ENCODE results near the gene LAMTOR2. TPM values are rescaled to one million over a fixed set of nuclear protein-coding genes. Genes with fewer than 3 reads are reported as not detected.

The LAMTOR2 gene
- total RNA-seq, 1 experiment from 2014 or later, result 52.0 TPM

DNA sequence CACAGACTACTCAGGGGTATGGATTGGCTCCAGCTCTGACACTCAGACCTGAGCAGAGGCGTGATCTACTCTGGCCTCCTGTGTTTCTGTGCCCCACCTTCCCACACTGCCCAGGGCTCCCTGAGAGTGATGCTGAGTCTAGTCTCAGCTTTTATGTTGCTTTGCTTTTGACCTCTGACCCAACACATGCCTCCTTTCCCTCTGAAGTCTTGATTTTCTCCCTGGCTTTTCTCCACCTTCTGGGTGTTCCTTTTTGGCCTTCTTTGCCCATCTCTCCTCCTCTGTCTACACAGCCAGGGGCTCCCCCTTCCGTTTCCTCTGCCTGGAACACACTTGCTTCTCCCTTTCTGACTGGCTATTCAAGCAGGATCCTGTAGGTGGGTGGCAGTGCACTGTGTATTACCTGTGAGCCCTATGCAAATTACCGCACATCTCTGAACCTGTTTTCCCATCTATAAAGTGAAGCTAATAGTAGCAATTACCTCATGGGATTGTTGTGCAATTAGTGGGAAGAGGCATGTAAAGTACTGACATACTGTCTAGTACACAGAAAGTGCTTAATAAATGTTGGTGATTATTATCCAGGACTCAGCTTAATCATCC, 41.4 kb downstream of the LAMTOR2 start:
- no peak for TF ChIP-seq EZH2 (IDR thresholded peaks at IDR 0.05; ENCODE audit: borderline replicate concordance, low read depth, low read length, poor library complexity, severe bottlenecking)
- TF ChIP-seq, protein P1, sequence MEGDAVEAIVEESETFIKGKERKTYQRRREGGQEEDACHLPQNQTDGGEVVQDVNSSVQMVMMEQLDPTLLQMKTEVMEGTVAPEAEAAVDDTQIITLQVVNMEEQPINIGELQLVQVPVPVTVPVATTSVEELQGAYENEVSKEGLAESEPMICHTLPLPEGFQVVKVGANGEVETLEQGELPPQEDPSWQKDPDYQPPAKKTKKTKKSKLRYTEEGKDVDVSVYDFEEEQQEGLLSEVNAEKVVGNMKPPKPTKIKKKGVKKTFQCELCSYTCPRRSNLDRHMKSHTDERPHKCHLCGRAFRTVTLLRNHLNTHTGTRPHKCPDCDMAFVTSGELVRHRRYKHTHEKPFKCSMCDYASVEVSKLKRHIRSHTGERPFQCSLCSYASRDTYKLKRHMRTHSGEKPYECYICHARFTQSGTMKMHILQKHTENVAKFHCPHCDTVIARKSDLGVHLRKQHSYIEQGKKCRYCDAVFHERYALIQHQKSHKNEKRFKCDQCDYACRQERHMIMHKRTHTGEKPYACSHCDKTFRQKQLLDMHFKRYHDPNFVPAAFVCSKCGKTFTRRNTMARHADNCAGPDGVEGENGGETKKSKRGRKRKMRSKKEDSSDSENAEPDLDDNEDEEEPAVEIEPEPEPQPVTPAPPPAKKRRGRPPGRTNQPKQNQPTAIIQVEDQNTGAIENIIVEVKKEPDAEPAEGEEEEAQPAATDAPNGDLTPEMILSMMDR (conservative IDR thresholded peaks at IDR 0.05; ENCODE audit: low read depth, low read length), result no peak
- Histone ChIP-seq H3K4me1 (ENCODE audit: insufficient read depth, low read length, poor library complexity, severe bottlenecking) (peaks cover 14% of the 10 kb centered on the region), H3K36me3 (ENCODE audit: insufficient read depth, low read length, poor library complexity, severe bottlenecking) (no peaks in the 10 kb centered on the region), H3K4me3 (ENCODE audit: low read depth, low read length, poor library complexity, severe bottlenecking) (no peak overlapping the region), H3K27ac (ENCODE audit: low read depth, low read length, poor library complexity, severe bottlenecking) (no peak overlapping the region), H3K9me3 (ENCODE audit: low read depth, low read length, poor library complexity, severe bottlenecking) (no peaks in the 10 kb centered on the region), H3K27me3 (replicated peaks; ENCODE audit: insufficient read depth, low read depth, low read length, poor library complexity) (no peaks in the 10 kb centered on the region)
- ChIA-PET CTCF (interaction anchor here (0.7 to 3.2 kb wide), 5 partner anchors 18 to 129 kb away, joined by 3 to 56 read pairs (median 5); no protein-coding TSS in a partner anchor), POLR2A (ENCODE audit: low non-redundant PET) (no interaction called here)
- intact Hi-C loops (cut with micrococcal nuclease; ENCODE audit: unreplicated experiment), result no loop called here
- DNase-seq (ENCODE audit: low spot score), result no peak
- no TSS peak for BruUV-seq (replicated peaks)

DNA sequence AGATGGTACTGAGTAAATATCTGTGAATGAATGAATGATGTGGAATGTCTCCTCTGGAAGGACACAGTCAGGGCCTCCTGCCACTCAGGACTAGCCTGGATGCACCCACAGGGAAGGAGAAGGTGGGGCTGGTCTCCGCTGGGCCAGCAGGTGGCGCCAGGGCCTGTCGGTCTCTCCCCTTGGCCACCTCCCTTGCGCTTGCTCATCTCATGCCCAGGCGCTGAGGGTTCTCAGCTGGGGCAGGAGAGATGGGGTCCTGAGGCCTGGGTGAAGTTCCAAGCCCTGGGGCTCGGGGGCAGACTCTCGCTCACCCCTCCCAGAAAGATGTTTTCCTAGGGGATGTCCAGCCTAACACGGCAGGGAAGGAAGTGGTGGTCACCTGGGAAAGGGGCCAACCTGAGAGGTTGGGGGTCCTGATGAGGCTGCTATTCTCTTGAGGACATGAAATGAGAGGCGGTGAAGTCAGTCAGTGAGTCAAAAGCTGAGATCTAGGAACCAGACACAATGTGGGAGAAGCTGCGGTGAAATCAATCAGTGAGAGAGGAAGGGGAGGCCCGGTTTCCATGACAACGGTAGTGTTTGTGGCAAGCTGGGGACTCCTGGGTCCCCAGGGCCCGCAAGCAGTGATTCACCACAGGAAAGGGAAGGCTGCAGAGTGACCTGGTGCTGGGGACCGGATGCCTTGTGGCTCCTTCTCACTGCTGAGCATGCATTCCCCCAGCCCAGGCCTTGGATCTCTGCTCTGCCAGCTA, 42.2 kb downstream of the LAMTOR2 start:
- no peaks in the 10 kb centered on the region for H3K27me3 ChIP-seq (replicated peaks; ENCODE audit: insufficient read depth, low read depth, low read length, poor library complexity)
- H3K4me1 ChIP-seq (ENCODE audit: insufficient read depth, low read length, poor library complexity, severe bottlenecking), result peaks cover 15% of the 10 kb centered on the region
- no TSS peak for BruUV-seq (replicated peaks)
- intact Hi-C loops (cut with micrococcal nuclease; ENCODE audit: unreplicated experiment), result no loop called here
- DNase-seq (ENCODE audit: low spot score), result peak; percentile 90
- no peak overlapping the region for H3K4me3 ChIP-seq (ENCODE audit: low read depth, low read length, poor library complexity, severe bottlenecking)
- H3K27ac ChIP-seq (ENCODE audit: low read depth, low read length, poor library complexity, severe bottlenecking), result no peak overlapping the region
- CTCF ChIA-PET, result interaction anchor here (0.6 to 3.2 kb wide), 7 partner anchors 17 to 133 kb away, joined by 3 to 56 read pairs (median 5); no protein-coding TSS in a partner anchor
- H3K36me3 ChIP-seq (ENCODE audit: insufficient read depth, low read length, poor library complexity, severe bottlenecking), result no peaks in the 10 kb centered on the region
- POLR2A ChIA-PET (ENCODE audit: low non-redundant PET), result no interaction called here
- no peaks in the 10 kb centered on the region for H3K9me3 ChIP-seq (ENCODE audit: low read depth, low read length, poor library complexity, severe bottlenecking)
- TF ChIP-seq EZH2 (IDR thresholded peaks at IDR 0.05; ENCODE audit: borderline replicate concordance, low read depth, low read length, poor library complexity, severe bottlenecking), result no peak
- TF ChIP-seq, protein P1 (conservative IDR thresholded peaks at IDR 0.05; ENCODE audit: low read depth, low read length), result peak; percentile 99

DNA sequence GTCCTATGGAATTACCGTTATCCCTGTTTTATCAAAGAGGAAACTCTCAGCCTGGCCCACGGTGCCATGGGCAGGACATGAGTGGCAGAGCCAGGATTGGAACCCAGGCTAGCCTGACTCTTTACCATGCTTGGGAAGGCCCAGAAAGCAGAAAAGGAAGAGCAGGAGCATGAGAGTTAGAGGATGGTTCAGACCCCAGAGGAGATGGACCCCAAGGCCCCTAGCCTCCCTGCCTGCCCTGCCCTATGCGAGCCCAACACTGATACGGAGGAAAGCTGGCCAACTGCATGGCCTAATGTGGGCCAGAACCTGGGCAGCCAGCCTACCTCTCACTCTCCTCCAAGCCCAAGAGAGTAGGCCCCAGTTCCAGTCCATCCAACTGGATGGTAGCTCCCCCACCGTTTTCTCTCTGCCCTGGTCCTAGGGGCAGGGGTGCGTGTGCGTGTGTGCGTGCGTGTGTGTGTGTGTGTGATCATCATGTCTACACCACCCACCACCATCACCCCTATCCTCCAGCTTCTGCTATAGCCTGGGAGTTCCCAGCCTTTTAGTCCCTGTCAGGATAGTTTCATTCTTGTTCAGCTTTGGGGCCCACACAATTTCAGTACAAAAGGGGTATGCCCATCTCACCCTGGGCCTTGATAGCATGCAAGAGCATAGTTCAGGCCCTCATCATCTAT, 43.1 kb downstream of the LAMTOR2 start:
- Histone ChIP-seq H3K4me3 (ENCODE audit: low read depth, low read length, poor library complexity, severe bottlenecking) (no peak overlapping the region), H3K36me3 (ENCODE audit: insufficient read depth, low read length, poor library complexity, severe bottlenecking) (no peaks in the 10 kb centered on the region), H3K9me3 (ENCODE audit: low read depth, low read length, poor library complexity, severe bottlenecking) (no peaks in the 10 kb centered on the region), H3K27me3 (replicated peaks; ENCODE audit: insufficient read depth, low read depth, low read length, poor library complexity) (no peaks in the 10 kb centered on the region), H3K27ac (ENCODE audit: low read depth, low read length, poor library complexity, severe bottlenecking) (no peak overlapping the region), H3K4me1 (ENCODE audit: insufficient read depth, low read length, poor library complexity, severe bottlenecking) (peaks cover 20% of the 10 kb centered on the region)
- TF ChIP-seq, protein P1 (conservative IDR thresholded peaks at IDR 0.05; ENCODE audit: low read depth, low read length), result no peak
- TF ChIP-seq EZH2 (IDR thresholded peaks at IDR 0.05; ENCODE audit: borderline replicate concordance, low read depth, low read length, poor library complexity, severe bottlenecking), result no peak
- ChIA-PET POLR2A (ENCODE audit: low non-redundant PET) (no interaction called here), CTCF (interaction anchor here (0.5 to 3.2 kb wide), 4 partner anchors 16 to 31 kb away, joined by 3 to 56 read pairs (median 4); no protein-coding TSS in a partner anchor)
- no peak for DNase-seq (ENCODE audit: low spot score)
- no TSS peak for BruUV-seq (replicated peaks)
- intact Hi-C loops (cut with micrococcal nuclease; ENCODE audit: unreplicated experiment), result no loop called here

All from A673 (cell line).